Measurements from ENCODE around the gene ANTXR1. TPM values are rescaled to one million over a fixed set of nuclear protein-coding genes. Genes with fewer than 3 reads are reported as not detected.
A peak's percentile ranks its signal among the peaks of the same experiment; 100 is the strongest.

ANTXR1 gene
- total and polyA plus RNA-seq, 2 experiments from 2014 or later = 128 to 191 TPM

- Histone ChIP-seq H3K27ac (peak overlapping the region; percentile 59), H3K9me2 (ENCODE audit: insufficient read depth) (no peaks in the 10 kb centered on the region), H3K4me1 (ENCODE audit: insufficient read depth) (peaks cover 32% of the 10 kb centered on the region), H3K36me3 (ENCODE audit: low read depth) (no peaks in the 10 kb centered on the region), H3K27me3 (replicated peaks; ENCODE audit: insufficient read depth) (no peaks in the 10 kb centered on the region), H3K9me3 (ENCODE audit: low read depth) (no peaks in the 10 kb centered on the region), H3K4me3 (no peak overlapping the region), H3K4me2 (ENCODE audit: unreplicated experiment) (no peak overlapping the region), H3F3A (ENCODE audit: insufficient read depth) (peaks cover 6% of the 10 kb centered on the region; the same call in 1 of the 2 replicates), H3K9ac (peak overlapping the region; percentile 8), H4K20me1 (ENCODE audit: insufficient read depth) (no peaks in the 10 kb centered on the region), H2AFZ (no peak overlapping the region), H3K79me2 (ENCODE audit: insufficient read depth) (no peaks in the 10 kb centered on the region)
- in situ Hi-C loops (cut with MboI) = no loop called here
- peak; percentile 55 for DNase-seq
- 22 to 26% methylated on average over 4 of the region's 4 CpGs for WGBS, 2 experiments (ENCODE audit: low coverage in 1 of 2, low lambda C conversion rate in 2 of 2, missing lambda C conversion rate in 2 of 2)
- TF ChIP-seq EZH2 (IDR thresholded peaks at IDR 0.05; ENCODE audit: insufficient read depth, poor library complexity, severe bottlenecking) = no peak
Observed at GRCh38 chr2:69213201-69213600, 200.2 kb downstream of the ANTXR1 start.

GRCh38 chr2:69213782-69214181, 200.8 kb downstream of the ANTXR1 start:
- TF ChIP-seq EZH2 (IDR thresholded peaks at IDR 0.05; ENCODE audit: insufficient read depth, poor library complexity, severe bottlenecking) = no peak
- no peak for TF ChIP-seq EZH2phosphoT487 (IDR thresholded peaks at IDR 0.05; ENCODE audit: insufficient read depth, low read depth)
- Histone ChIP-seq H3K27me3 (replicated peaks; ENCODE audit: insufficient read depth) (no peaks in the 10 kb centered on the region), H3K4me1 (ENCODE audit: insufficient read depth) (peaks cover 32% of the 10 kb centered on the region), H3K9me2 (ENCODE audit: insufficient read depth) (no peaks in the 10 kb centered on the region), H3K79me2 (ENCODE audit: insufficient read depth) (no peaks in the 10 kb centered on the region), H3F3A (ENCODE audit: insufficient read depth) (peaks cover 6% of the 10 kb centered on the region; the same call in 1 of the 2 replicates), H3K9ac (peak overlapping the region; percentile 8), H4K20me1 (ENCODE audit: insufficient read depth) (no peaks in the 10 kb centered on the region), H3K9me3 (ENCODE audit: low read depth) (no peaks in the 10 kb centered on the region), H3K4me3 (no peak overlapping the region), H3K36me3 (ENCODE audit: low read depth) (no peaks in the 10 kb centered on the region), H3K27ac (peak overlapping the region; percentile 59), H2AFZ (no peak overlapping the region), H3K4me2 (ENCODE audit: unreplicated experiment) (peak overlapping the region; percentile 24)
- peak; percentile 74 for DNase-seq
- in situ Hi-C loops (cut with MboI) = no loop called here
- 42 to 45% methylated on average over 4 of the region's 4 CpGs for WGBS, 2 experiments (ENCODE audit: low coverage in 1 of 2, low lambda C conversion rate in 2 of 2, missing lambda C conversion rate in 2 of 2)

- peak overlapping the region; percentile 24 for H3K4me2 ChIP-seq (ENCODE audit: unreplicated experiment)
- 50 to 51% methylated on average over 5 of the region's 5 CpGs for WGBS, 2 experiments (ENCODE audit: low coverage in 1 of 2, low lambda C conversion rate in 2 of 2, missing lambda C conversion rate in 2 of 2)
- H3K4me3 ChIP-seq = no peak overlapping the region
- no peak overlapping the region for H3K27ac ChIP-seq
- H3K4me1 ChIP-seq (ENCODE audit: insufficient read depth) = peaks cover 32% of the 10 kb centered on the region
- no peaks in the 10 kb centered on the region for H3K9me2 ChIP-seq (ENCODE audit: insufficient read depth)
- peaks cover 11% of the 10 kb centered on the region; the same call in 1 of the 2 replicates for H3F3A ChIP-seq (ENCODE audit: insufficient read depth)
- in situ Hi-C loops (cut with MboI) = no loop called here
- no peaks in the 10 kb centered on the region for H3K36me3 ChIP-seq (ENCODE audit: low read depth)
- peak; percentile 76 for DNase-seq
- no peak overlapping the region for H3K9ac ChIP-seq
- no peak for TF ChIP-seq EZH2phosphoT487 (IDR thresholded peaks at IDR 0.05; ENCODE audit: insufficient read depth, low read depth)
- no peak for TF ChIP-seq EZH2 (IDR thresholded peaks at IDR 0.05; ENCODE audit: insufficient read depth, poor library complexity, severe bottlenecking)
- no peak overlapping the region for H2AFZ ChIP-seq
- H3K27me3 ChIP-seq (replicated peaks; ENCODE audit: insufficient read depth) = no peaks in the 10 kb centered on the region
- no peaks in the 10 kb centered on the region for H3K79me2 ChIP-seq (ENCODE audit: insufficient read depth)
- H4K20me1 ChIP-seq (ENCODE audit: insufficient read depth) = no peaks in the 10 kb centered on the region
- no peaks in the 10 kb centered on the region for H3K9me3 ChIP-seq (ENCODE audit: low read depth)
Observed at GRCh38 chr2:69214898-69215297, 201.9 kb downstream of the ANTXR1 start.

- TF ChIP-seq EZH2 (IDR thresholded peaks at IDR 0.05; ENCODE audit: insufficient read depth, poor library complexity, severe bottlenecking) (no peak), EZH2phosphoT487 (IDR thresholded peaks at IDR 0.05; ENCODE audit: insufficient read depth, low read depth) (no peak)
- peaks cover 28% of the 10 kb centered on the region for H3F3A ChIP-seq (ENCODE audit: insufficient read depth)
- peak; percentile 42 for DNase-seq
Observed at GRCh38 chr2:69216535-69217332, 203.8 kb downstream of the ANTXR1 start.

More at GRCh38 chr2:69216535-69217332, 203.8 kb downstream of the ANTXR1 start:
- Histone ChIP-seq H3K36me3 (ENCODE audit: low read depth) (no peaks in the 10 kb centered on the region), H2AFZ (no peak overlapping the region), H3K9me2 (ENCODE audit: insufficient read depth) (no peaks in the 10 kb centered on the region), H3K4me1 (ENCODE audit: insufficient read depth) (peaks cover 41% of the 10 kb centered on the region), H3K27ac (no peak overlapping the region), H3K79me2 (ENCODE audit: insufficient read depth) (no peaks in the 10 kb centered on the region), H3K9ac (no peak overlapping the region), H4K20me1 (ENCODE audit: insufficient read depth) (no peaks in the 10 kb centered on the region), H3K9me3 (ENCODE audit: low read depth) (no peaks in the 10 kb centered on the region), H3K27me3 (replicated peaks; ENCODE audit: insufficient read depth) (no peaks in the 10 kb centered on the region), H3K4me3 (no peak overlapping the region), H3K4me2 (ENCODE audit: unreplicated experiment) (no peak overlapping the region)
- in situ Hi-C loops (cut with MboI) = no loop called here
- WGBS, 2 experiments (ENCODE audit: low coverage in 1 of 2, low lambda C conversion rate in 2 of 2, missing lambda C conversion rate in 2 of 2) = 62 to 71% methylated on average over 4 of the region's 4 CpGs
